Measurements from ENCODE around the gene LPP. TPM values are rescaled to one million over a fixed set of nuclear protein-coding genes. Genes with fewer than 3 reads are reported as not detected.

LPP gene
- total RNA-seq, 2 donors from 2014 or later, result 52.7 to 53.4 TPM

DNA sequence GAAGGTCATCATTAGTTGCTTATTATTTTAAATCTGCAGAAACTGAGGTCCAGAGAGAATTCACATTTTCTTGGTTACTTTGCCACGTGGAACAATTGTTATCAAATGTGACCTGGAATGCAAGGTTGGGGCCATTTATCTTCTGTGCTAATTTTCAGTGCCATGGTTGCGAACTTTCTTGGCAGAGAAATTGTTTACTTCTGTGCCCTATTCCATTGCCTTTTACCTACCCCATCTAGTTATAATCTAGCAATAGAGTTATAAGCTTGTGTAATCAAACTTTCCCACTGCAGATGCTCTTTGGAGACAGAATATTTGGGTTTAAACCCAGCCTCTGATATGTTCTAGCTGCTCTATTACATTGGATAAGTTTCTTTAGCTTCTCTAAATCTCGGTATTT is 242.9 kb downstream of the LPP start:
- ATAC-seq, result no peak
- Mint-ChIP-seq H3K9me3 (no peaks in the 10 kb centered on the region), H3K36me3 (peaks cover 5 to 17% of the 10 kb centered on the region in 2 donors), H3K27ac (peak overlapping the region in 1 of 2 donors; percentile 3)
- no peak for DNase-seq (ENCODE audit: low spot score in 2 of 2)

DNA sequence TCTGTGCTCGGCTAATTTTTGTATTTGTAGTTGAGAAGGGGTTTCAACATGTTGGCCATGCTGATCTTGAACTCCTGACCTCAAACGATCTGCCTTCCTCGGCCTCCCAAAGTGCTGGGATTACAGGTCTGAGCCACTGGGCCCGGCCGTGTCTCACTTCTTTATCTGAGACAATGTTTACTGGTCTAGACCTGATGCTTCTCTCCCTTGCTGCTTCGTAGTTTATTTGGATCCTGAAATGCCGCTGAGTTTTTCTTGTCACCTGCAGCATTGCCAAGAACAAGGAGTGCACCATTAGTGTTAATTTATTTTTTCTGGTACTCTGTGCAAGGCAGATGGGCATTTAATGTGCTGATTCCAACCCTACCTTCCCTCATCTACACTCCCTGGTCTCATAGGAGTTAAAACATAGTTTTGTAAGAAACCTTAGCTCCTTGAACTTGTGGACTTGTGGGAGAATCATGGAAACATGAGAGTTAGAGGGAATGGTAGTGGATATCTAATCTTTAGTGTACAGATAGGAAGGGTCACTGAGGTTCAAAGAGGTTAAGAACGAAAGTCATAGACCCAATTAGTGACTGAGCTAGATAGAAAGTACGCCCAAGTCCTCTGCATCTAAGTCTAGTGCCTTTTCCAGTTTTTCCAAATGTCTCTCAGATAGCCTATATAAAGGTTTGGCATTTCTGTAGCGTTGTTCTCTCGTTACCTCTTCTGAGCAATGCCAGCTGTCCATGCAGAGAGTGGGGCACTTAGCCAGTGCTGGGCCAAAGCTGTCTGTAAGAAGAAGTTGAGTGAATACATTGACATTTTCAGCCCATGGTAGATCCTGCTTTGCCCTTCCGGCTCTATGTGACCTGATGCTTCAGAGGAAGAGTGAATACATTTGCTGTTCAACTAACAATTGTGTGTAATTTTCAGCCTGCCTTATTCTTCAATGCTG is 244.1 kb downstream of the LPP start:
- Mint-ChIP-seq H3K36me3 (peaks cover 5 to 27% of the 10 kb centered on the region in 2 donors), H3K9me3 (peaks cover 0 to 9% of the 10 kb centered on the region in 2 donors), H3K27ac (peak overlapping the region in 1 of 2 donors; percentile 51)
- ATAC-seq (no peak), DNase-seq (ENCODE audit: low spot score in 2 of 2) (no peak)

DNA sequence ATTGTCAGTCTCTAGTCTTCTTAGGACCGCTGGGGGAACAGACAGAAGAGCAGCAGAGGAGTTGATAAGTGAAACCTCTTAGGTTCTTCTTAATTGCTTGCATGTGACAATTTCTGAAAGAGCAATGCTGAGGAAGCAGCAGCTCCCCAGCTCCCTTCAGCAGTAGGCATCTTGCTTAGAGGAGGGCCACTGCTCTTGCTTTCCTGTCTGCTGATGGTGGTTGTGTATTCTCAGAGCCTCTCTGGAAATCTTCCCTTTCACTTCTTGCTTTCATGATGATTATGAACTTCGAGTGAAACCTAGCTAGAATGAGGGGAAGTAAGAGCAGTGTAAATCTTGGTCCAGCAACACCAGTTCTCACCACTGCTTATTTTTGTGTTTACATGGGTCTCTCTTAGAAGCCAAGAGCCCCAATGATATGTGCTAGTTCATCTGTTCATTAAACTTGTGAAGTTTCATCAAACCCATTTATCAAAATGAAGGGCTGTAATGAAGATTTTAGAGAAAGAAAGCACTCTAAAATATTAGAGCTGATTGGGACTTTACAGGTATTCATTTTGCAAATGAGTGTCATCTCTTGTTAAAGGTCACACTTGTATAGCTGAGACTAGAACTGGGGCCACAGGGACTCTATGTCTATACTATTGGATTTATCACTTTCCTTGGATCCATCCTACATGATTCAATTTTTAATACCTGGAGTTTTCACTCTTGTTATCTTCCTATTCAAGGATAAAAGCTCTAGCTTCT is 246.7 kb downstream of the LPP start:
- ATAC-seq (peak; percentile 60 to 85), DNase-seq (ENCODE audit: low spot score in 2 of 2) (peak in 1 of 2 donors; percentile 21)
- peaks cover 7 to 29% of the 10 kb centered on the region in 2 donors for H3K36me3 Mint-ChIP-seq
- peaks cover 0 to 9% of the 10 kb centered on the region in 2 donors for H3K9me3 Mint-ChIP-seq
- peak overlapping the region in 1 of 2 donors; percentile 19 for H3K27ac Mint-ChIP-seq

DNA sequence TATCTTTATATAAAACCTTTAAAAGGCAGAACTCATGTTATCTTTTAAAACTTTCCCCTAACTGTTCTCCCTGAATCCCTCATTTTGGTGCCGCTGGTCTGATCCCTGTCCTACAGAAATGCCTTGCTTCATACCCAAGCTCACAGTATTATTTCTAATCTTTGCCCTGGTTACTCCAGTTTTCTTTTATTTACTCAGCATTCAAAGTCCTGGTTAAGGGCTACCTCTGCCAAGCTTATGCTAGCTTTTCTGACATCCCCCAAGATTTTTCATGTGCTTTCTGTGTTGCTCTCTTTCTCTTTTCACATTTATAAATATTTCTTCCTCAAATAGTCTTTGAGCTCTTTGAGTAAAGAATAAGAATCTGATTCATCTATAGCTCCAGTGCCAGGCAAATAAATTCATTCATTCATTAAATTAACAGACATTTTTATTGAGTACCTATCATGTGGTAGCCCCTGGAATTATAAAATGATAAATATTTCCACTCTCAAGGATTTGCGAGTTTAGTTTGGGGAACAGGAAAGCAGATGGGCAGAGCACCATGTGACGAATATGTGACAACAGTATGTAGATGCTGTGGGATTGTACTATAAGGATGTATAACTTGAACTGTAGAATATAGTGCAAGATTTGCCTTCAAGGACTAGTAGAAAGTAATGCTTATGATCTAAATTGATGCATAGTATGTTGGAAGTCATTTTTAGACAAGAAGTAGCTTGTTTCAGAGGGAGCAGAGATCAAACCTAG is 247.5 kb downstream of the LPP start:
- Mint-ChIP-seq H3K36me3 (peaks cover 11 to 37% of the 10 kb centered on the region in 2 donors), H3K27ac (peak overlapping the region in 1 of 2 donors; percentile 19), H3K9me3 (peaks cover 0 to 9% of the 10 kb centered on the region in 2 donors)
- no peak for ATAC-seq
- no peak for DNase-seq (ENCODE audit: low spot score in 2 of 2)

DNA sequence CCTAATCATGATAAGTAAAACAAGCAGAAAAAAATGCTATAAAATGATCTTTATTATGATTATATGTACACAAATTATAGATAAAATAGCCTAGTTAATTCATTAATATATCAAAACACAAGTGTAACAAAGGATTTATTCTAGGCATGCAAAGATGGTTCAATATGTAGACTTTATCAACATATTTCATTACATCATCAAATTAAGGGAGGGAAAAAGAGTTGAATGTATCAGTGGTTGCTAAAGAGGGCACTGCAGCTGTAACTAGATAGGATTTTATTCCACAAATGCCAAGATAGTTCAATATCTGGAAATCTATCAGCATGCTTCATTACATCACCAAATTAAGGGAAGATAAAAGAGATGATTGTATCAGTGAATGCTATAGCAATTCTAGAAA is 248.3 kb downstream of the LPP start:
- Mint-ChIP-seq H3K27ac (no peak overlapping the region), H3K36me3 (peaks cover 14 to 44% of the 10 kb centered on the region in 2 donors), H3K9me3 (peaks cover 0 to 9% of the 10 kb centered on the region in 2 donors)
- ATAC-seq (no peak), DNase-seq (ENCODE audit: low spot score in 2 of 2) (no peak)

DNA sequence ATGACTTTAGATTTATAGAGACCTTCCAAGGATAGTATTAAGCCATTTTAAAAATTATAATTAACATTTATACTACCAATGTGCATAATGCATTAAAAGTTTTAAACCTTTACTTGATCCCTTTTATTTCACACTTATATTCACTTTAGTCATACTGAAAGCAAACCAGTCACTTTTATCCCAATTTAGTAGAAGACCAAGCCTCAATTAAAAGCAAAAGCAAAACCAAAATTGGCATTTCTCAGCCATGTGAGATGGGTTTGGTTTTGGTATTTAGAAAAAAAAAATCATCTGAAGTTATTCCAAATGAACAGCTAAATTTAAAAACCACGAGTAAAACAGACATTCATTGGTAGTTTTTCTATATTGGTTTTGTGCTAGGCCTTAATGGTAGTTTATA is 249.4 kb downstream of the LPP start:
- DNase-seq (ENCODE audit: low spot score in 2 of 2) (no peak), ATAC-seq (peak; percentile 45 to 63)
- Mint-ChIP-seq H3K9me3 (peaks cover 0 to 9% of the 10 kb centered on the region in 2 donors), H3K36me3 (peaks cover 17 to 46% of the 10 kb centered on the region in 2 donors), H3K27ac (no peak overlapping the region)

DNA sequence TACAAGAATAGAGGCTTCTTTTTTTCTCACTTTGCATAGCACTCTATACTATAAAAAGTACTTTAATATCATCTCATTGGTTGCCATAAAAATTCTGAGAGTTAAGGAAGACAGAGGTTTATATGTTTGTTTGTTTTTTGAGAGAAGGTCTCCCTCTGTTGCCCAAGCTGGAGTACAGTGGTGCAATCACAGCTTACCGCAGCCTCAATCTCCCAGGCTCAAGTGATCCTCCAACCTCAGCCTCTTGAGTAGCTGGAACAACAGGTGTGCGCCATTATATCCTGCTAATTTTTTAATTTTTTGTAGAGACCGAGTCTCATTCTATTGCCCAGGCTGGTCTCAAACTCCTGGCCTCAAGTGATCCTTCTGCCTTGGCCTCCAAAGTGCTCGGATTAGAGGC is 250.2 kb downstream of the LPP start:
- peaks cover 11 to 39% of the 10 kb centered on the region in 2 donors for H3K36me3 Mint-ChIP-seq
- H3K27ac Mint-ChIP-seq, result no peak overlapping the region
- peaks cover 0 to 9% of the 10 kb centered on the region in 2 donors for H3K9me3 Mint-ChIP-seq
- ATAC-seq (no peak), DNase-seq (ENCODE audit: low spot score in 2 of 2) (no peak)

DNA sequence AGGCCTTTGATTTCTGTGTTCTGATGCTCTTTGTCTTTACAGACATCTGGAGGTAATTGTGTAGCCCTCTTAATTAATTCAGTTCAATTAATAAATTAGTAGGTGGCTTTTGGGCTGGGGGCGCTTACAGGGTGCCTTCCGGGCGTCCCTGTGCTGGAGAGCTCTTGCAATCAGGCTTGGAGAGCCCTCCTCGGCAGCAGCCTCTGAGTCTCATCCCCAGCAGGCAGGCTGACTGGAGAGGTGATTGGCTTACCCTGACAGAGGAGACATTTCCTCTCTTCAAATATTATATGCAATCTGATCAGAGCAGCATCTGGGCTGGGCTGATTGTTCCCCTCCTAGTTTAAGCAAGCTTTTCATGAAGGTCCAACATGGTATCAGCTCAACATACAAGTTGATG is 250.7 kb downstream of the LPP start:
- no peak for DNase-seq (ENCODE audit: low spot score in 2 of 2)
- Mint-ChIP-seq H3K9me3 (peaks cover 0 to 9% of the 10 kb centered on the region in 2 donors), H3K36me3 (peaks cover 11 to 38% of the 10 kb centered on the region in 2 donors), H3K27ac (no peak overlapping the region)
- no peak for ATAC-seq

DNA sequence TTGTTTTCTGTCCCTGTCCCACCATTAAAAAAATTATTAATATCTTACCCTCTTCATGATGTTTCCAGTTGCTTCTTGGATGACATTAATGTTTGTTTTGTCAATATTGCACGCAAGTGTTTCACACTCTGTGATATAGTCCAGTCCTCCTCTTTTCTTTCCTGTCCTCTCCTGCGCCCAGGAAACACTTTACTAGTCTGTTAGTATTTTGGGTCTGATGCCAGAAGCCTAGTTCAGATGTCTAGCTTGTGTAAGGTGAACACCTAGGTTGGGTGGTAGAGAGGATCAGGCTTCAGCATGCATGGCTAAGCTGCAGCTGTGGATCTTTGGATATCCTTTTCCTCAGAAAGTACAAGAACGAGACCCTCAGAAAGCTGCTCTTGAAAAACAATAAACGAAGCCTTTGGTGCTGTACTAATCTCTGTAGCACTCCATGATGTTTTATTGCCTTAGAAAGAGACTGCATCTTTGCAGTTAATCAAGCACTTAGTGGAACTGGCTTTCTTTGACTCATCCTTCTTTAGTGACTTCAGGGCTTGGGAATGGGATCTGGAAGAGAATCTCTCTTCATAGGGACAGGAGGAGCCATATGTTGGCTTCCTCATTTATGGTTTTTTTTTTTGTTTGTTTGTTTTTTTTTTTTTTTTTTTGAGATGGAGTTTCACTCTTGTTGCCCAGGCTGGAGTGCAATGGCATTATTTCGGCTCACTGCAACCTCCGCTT is 253.4 kb downstream of the LPP start:
- DNase-seq (ENCODE audit: low spot score in 2 of 2), result no peak
- Mint-ChIP-seq H3K36me3 (peaks cover 11 to 27% of the 10 kb centered on the region in 2 donors), H3K9me3 (peaks cover 0 to 6% of the 10 kb centered on the region in 2 donors), H3K27ac (no peak overlapping the region)
- ATAC-seq, result no peak

DNA sequence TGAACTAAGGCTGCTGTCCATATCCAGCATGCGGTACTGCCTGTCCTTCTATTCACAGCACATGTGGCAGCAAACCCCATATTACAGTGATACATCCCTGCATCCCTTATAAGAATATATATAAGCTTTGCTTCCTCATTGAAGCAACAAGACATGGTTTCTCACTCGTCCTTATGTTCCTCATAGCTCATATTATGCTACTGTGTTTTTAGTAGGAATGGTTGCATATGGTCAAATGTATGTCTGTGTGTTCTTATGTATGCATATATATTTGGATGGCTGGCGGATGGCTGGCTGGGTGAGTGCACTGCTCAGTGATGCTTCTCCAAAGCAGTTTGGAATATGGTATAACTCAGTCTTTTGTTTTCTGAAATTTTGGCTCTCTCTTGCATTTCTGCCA is 254.9 kb downstream of the LPP start:
- ATAC-seq (no peak), DNase-seq (ENCODE audit: low spot score in 2 of 2) (no peak)
- Mint-ChIP-seq H3K9me3 (no peaks in the 10 kb centered on the region), H3K27ac (no peak overlapping the region), H3K36me3 (peaks cover 11 to 19% of the 10 kb centered on the region in 2 donors)

DNA sequence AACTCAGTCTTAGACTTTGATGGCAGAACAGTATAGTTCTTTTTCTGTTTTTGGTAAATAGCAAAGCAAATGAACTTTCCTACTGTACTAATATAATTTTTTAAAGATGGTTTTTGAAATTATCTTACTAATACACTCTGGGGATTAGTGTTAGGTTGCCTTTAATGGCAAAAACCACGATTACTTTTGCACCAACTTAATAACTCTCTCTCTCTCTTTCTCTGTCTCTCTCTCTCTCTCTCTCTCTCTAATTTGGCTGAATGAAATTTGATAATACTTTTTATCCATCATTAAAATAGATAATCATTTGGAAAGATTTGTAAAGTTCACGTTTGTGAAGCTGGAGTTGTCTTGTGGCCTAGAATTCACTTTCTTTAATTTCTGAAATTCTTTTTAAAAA is 257.8 kb downstream of the LPP start:
- no peak for DNase-seq (ENCODE audit: low spot score in 2 of 2)
- Mint-ChIP-seq H3K9me3 (no peaks in the 10 kb centered on the region), H3K27ac (no peak overlapping the region), H3K36me3 (peaks cover 5 to 7% of the 10 kb centered on the region in 2 donors)
- no peak for ATAC-seq

DNA sequence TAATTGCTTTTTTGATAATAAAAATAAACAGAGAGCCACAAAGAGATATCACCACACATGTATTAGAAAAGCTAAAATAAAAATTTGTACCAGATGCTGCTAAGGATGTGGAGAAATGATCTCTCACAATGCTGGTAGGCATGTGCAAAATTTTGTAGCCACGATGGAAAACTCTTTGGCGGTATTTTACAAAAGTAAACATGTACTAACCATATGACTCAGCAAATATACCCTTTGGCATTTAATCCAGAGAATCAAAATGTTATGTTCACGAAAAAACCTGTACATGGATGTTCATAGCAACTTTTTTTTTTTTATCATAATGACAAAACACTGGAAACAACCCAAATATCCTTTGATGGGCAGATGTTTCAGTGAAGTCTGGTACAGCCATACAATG is 261.2 kb downstream of the LPP start:
- DNase-seq (ENCODE audit: low spot score in 2 of 2) (no peak), ATAC-seq (no peak)
- H3K9me3 Mint-ChIP-seq, result peaks cover 0 to 4% of the 10 kb centered on the region in 2 donors
- no peak overlapping the region for H3K27ac Mint-ChIP-seq
- H3K36me3 Mint-ChIP-seq, result peaks cover 4 to 11% of the 10 kb centered on the region in 2 donors

DNA sequence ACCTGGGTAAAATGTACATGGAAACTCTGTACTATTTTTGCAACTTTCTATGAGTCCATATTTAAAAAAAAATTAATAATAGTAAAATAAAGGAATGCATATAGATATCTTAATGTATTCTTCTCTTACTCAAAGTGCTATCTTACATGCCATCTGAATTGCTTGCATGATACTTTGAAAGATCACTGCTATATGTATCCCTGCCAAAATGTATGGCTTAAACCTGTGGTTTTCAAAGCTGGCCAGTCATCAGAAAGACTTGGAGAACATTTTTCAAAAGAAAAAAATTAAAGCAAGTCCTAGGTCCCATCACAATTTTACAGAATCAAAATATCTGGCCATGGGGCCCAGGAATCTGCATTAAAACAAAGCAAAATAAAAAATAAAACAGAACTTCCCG is 262.1 kb downstream of the LPP start:
- Mint-ChIP-seq H3K27ac (no peak overlapping the region), H3K9me3 (peaks cover 0 to 4% of the 10 kb centered on the region in 2 donors), H3K36me3 (peaks cover 4 to 11% of the 10 kb centered on the region in 2 donors)
- ATAC-seq (no peak), DNase-seq (ENCODE audit: low spot score in 2 of 2) (no peak)

DNA sequence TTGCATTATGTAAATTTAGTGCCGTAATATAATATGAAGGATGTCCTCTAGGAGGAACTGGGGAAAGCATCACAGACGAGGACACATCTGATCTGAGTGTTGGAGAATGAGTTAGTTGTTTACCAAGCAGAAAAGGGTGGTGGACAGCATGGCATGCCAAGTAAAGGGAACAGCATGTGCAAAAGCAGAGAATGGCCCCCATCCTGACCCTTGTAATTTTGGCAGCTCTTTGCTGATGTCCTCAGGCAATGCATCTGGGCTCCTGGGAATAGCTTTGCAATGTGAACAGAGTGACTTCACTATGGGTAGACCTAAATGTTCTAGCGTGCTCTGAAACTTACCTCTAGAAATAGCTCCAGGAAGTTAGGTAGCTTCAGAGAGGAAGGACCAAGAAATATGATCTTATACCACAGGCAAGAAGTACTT is 263.3 kb downstream of the LPP start:
- peaks cover 4 to 11% of the 10 kb centered on the region in 2 donors for H3K36me3 Mint-ChIP-seq
- no peak for ATAC-seq
- DNase-seq (ENCODE audit: low spot score in 2 of 2), result no peak
- H3K27ac Mint-ChIP-seq, result no peak overlapping the region
- peaks cover 0 to 4% of the 10 kb centered on the region in 2 donors for H3K9me3 Mint-ChIP-seq

DNA sequence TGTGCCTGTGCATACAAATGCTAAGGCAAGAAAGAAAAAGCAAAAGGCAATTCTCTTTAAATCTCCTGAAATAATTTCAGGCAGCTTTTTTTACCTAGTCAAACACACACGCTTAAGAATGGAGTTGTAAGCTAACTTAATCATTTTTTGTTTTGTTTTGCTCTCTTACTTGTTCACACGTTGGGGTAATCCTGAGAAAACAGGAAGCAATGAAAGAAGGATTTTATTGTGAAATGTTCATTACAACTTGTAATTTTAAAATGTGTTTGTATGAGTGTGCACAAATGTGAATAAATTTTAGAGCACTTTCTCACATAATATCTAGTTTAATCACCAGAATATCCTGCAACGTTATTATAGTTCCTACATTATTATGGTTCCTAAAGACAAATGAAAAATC is 263.8 kb downstream of the LPP start:
- DNase-seq (ENCODE audit: low spot score in 2 of 2), result no peak
- peaks cover 4 to 11% of the 10 kb centered on the region in 2 donors for H3K36me3 Mint-ChIP-seq
- peaks cover 3 to 4% of the 10 kb centered on the region in 2 donors for H3K9me3 Mint-ChIP-seq
- no peak for ATAC-seq
- no peak overlapping the region for H3K27ac Mint-ChIP-seq

Measured in activated naive CD4-positive, alpha-beta T cell treated with anti-CD3 and anti-CD28 coated beads, Interleukin-2, amount 50 U/mL, for 72 hours (primary cell).